HG03565 (cell line): Measurements from ENCODE around the gene OR8K3.

Source experiments
- ATAC-seq: cut with Tn5 transposase; IDR thresholded peaks from one replicate; pipeline ENCODE4 v1.9.1; 2021; ENCODE audit warnings: mild to moderate bottlenecking, moderate library complexity; ENCODE audit not compliant: unreplicated experiment

OR8K3 gene

GRCh38 chr11:56314844-56315243 lies at the start of gene OR8K3:
TSS of gene OR8K3 (plus strand) at chr11:56315144. CDS start at chr11:56318307, 3,163 bp downstream.
- ATAC-seq, result no peak

- ATAC-seq, result no peak
These were observed 43.9 kb upstream of the OR8K3 start for GRCh38 chr11:56271092-56271491.

GRCh38 chr11:56273854-56274253 lies 41.1 kb upstream of the OR8K3 start, which contains the start of gene OR5T1:
TSS of gene OR5T1 (plus strand) at chr11:56274154. CDS start at chr11:56275639, 1,485 bp downstream.
- ATAC-seq, result no peak

GRCh38 chr11:56292154-56292553 lies 22.8 kb upstream of the OR8K3 start, which contains the start of gene OR8H1:
TSS of gene OR8H1 (minus strand) at chr11:56292254. CDS start at chr11:56291062, 1,192 bp downstream.
- no peak for ATAC-seq

DNA sequence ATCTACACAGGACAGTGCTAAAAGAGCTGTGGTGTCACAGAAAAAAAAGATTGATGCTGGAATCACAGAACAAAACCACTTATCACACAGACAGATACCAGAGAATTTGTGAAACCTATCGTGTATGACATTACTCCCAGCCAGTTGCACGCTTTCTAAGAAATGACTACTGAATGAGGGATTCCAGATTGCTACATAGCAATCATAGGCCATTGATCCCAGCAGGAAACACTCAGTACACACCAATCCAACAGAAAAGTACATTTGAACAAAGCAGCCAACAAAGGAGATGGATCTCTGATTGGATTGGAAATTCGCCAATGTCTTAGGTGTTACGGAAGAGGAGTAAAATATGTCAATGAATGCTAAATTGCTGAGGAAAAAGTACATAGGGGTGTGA lies 18.0 kb upstream of the OR8K3 start:
- ATAC-seq, result no peak

GRCh38 chr11:56307836-56308235 lies 7.1 kb upstream of the OR8K3 start:
- ATAC-seq, result no peak

DNA sequence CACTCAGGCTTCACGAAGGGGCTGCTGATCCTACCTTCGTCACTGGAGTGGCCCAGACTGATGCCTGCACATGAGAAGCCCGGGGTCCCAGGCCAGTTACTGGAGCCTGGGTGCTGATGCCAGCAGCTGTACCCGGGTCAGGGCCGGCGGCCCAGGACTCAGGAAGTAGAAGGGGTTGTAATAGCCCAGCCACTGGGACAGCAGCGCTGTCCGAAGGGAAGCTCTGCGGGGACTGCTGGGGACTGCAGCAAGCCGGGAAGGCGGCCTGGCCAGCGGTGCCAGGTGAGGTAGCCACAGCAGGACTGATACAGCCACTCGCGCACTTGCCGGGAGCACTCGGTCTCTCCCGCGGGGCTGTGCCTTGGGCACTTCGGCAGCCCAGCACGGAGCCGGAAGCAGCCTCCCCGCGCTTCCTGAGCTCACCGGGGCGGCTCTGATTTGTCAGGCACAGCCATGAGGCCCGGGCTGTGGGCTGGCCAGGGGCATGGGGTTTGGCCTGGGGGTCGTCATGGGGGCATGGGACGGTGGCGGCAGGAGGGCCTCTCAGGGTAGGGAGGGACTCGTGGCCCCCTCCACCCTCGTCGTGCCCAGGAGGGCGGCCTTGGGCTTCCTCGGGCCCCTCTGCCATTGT lies 17.0 kb downstream of the OR8K3 start:
- ATAC-seq, result no peak

DNA sequence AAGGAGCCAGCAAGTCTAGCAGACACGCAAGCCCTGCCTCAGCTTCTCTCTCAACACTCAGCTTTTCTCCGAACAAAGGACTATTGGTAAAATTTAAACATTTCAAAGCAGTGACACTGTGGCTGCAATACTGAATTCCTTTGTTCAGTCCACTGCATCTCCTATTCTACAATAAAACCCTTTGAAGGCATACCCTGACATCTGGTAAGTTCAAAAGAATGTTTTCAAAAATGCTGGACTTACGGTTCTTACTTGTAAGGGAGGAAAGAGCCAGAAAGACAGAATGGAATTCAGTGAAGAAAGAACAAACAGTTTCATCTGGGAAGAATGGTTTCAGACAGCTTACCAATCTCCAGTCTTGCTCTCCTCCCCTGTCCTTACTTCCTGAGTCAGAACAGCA lies 18.2 kb downstream of the OR8K3 start:
- no peak for ATAC-seq

DNA sequence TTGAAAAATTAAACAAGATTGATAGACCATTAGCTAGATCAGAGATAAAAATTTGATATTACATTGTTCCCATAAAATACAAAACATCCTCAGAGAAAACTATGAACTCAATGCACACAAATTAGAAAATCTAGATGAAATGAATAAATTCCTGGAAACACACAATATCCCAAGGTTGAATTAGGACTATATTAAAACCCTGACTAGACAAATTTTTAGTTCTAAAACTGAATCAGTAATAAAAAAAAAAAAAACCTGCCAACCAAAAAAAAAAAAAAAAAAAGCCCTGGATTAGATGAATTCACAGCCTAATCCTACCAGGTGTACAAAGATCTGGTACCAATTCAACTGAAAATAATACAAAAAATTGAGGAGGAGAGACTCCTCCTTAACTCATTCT lies 25.3 kb downstream of the OR8K3 start:
- ATAC-seq, result no peak

DNA sequence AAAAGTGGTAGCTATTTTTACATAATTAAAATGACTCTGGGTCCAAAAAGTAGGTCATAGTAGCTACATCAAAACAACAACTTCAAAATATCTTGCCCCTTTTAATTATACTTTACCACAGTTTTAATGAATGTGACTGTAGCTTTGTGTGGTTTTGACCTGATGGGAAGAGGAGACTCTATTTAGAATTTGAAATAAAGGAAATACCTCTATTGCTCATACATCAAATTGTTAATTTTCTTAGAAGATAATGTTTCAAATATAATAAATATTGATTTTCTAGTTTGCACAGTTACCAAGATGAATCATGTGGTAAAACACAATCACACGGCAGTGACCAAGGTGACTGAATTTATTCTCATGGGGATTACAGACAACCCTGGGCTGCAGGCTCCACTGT lies 30.8 kb downstream of the OR8K3 start, which contains the start of gene OR8K1:
OR8K1 (plus strand) TSS at position 301 of the 400 bp plus-strand sequence; CDS start at position 301, 0 bp downstream.
- no peak for ATAC-seq

GRCh38 chr11:56353991-56354390 lies 39.0 kb downstream of the OR8K3 start, which contains the start of gene OR8J1:
TSS of gene OR8J1 (plus strand) at chr11:56354291. CDS start at chr11:56360247, 5,956 bp downstream.
- no peak for ATAC-seq
